HEK293 (cell line): ENCODE measurements around the gene NEGR1.

Source experiments
- HOXA7 ChIP-seq: sonication (generic); formaldehyde crosslinking; IDR thresholded peaks from 2 replicates; pipeline ENCODE4 v1.8.1; 2022; ENCODE audit warnings: missing genetic modification reagents, borderline replicate concordance
- ZNF10 ChIP-seq: fragments of 450-650 bp; formaldehyde crosslinking; IDR thresholded peaks from 2 replicates; pipeline ENCODE4 v1.5.1; 2017; ENCODE audit warnings: missing biosample characterization, missing genetic modification characterization
- ZNF24 ChIP-seq: fragments of 450-650 bp; formaldehyde crosslinking; IDR thresholded peaks from 2 replicates; pipeline ENCODE4 v1.5.1; 2016; ENCODE audit warnings: missing biosample characterization, missing genetic modification characterization
- ZNF48 ChIP-seq: fragments of 450-650 bp; formaldehyde crosslinking; IDR thresholded peaks from 2 replicates; pipeline ENCODE4 v1.5.1; 2016; ENCODE audit warnings: missing biosample characterization, missing genetic modification characterization
- TF ChIP-seq, protein P1 (sequence below): fragments of 450-650 bp; formaldehyde crosslinking; IDR thresholded peaks from 2 replicates; pipeline ENCODE4 v1.5.1; 2016; ENCODE audit warnings: missing biosample characterization, missing genetic modification characterization
- TF ChIP-seq, protein P2 (sequence below): fragments of 450-650 bp; formaldehyde crosslinking; IDR thresholded peaks from 2 replicates; pipeline ENCODE4 v1.5.1; 2017; ENCODE audit warnings: missing biosample characterization, missing genetic modification characterization

DNA sequence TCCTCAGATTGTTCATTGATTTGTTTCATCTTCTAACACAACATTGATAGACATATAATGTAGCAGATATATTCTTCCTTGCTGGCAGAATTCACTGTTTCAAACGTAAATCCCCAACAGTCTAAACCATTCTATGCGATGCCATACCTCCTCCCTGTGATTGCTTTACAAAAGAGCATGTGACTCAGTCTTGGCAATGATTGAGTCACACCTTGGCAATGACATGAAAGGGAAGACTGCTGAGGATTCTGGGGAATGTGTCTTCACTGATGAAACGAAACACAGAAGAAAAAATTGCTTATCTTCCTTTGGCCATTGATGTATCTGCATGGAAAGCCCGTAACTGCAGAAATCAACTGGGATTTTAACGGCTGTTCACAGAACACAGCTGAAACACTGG, 791.9 kb downstream of the NEGR1 start:
- TF ChIP-seq ZNF48 (no peak), HOXA7 (CRISPR knock-in tag) (no peak), ZNF24 (tag by site-specific recombination) (no peak), ZNF10 (tag by site-specific recombination) (no peak)
- TF ChIP-seq, protein P1, sequence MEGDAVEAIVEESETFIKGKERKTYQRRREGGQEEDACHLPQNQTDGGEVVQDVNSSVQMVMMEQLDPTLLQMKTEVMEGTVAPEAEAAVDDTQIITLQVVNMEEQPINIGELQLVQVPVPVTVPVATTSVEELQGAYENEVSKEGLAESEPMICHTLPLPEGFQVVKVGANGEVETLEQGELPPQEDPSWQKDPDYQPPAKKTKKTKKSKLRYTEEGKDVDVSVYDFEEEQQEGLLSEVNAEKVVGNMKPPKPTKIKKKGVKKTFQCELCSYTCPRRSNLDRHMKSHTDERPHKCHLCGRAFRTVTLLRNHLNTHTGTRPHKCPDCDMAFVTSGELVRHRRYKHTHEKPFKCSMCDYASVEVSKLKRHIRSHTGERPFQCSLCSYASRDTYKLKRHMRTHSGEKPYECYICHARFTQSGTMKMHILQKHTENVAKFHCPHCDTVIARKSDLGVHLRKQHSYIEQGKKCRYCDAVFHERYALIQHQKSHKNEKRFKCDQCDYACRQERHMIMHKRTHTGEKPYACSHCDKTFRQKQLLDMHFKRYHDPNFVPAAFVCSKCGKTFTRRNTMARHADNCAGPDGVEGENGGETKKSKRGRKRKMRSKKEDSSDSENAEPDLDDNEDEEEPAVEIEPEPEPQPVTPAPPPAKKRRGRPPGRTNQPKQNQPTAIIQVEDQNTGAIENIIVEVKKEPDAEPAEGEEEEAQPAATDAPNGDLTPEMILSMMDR: no peak
- TF ChIP-seq, protein P2, sequence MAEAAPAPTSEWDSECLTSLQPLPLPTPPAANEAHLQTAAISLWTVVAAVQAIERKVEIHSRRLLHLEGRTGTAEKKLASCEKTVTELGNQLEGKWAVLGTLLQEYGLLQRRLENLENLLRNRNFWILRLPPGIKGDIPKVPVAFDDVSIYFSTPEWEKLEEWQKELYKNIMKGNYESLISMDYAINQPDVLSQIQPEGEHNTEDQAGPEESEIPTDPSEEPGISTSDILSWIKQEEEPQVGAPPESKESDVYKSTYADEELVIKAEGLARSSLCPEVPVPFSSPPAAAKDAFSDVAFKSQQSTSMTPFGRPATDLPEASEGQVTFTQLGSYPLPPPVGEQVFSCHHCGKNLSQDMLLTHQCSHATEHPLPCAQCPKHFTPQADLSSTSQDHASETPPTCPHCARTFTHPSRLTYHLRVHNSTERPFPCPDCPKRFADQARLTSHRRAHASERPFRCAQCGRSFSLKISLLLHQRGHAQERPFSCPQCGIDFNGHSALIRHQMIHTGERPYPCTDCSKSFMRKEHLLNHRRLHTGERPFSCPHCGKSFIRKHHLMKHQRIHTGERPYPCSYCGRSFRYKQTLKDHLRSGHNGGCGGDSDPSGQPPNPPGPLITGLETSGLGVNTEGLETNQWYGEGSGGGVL (tag by site-specific recombination): no peak
